ENCODE results near the gene OR6K2. TPM values are rescaled to one million over a fixed set of nuclear protein-coding genes. Genes with fewer than 3 reads are reported as not detected.

Gene OR6K2
- total RNA-seq, 1 experiment from 2014 or later: not detected

DNA sequence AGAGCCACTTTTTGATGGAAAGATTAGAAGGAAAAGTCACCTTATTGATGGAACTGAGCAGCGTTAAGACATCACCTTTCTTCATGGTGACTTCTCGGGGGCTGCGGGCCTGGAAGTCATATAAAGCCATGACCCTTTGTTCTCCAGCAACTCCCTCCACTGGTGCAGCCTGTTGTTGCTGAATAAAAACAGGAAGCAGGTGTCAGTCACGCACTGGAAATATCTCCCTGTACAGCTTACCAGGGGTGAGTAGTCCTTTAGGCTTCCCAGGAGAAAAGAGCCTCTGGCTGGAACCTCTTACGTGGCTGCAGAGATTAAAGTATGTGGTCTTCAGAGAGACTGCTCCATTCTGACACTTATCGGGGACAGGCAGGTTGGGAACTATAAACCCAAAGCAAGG is 45.9 kb downstream of the OR6K2 start:
- Mint-ChIP-seq H3K9me3 (ENCODE audit: unreplicated experiment) (no peaks in the 10 kb centered on the region), H3K27me3 (ENCODE audit: insufficient read depth, unreplicated experiment) (peaks cover 74% of the 10 kb centered on the region), H3K27ac (ENCODE audit: low read depth, unreplicated experiment) (no peak overlapping the region), H3K4me3 (ENCODE audit: unreplicated experiment) (no peak overlapping the region), H3K4me1 (ENCODE audit: insufficient read depth, unreplicated experiment) (peaks cover 6% of the 10 kb centered on the region), H3K36me3 (ENCODE audit: insufficient read depth, unreplicated experiment) (no peaks in the 10 kb centered on the region)
- DNase-seq (ENCODE audit: unreplicated experiment): no peak
- intact Hi-C loops (cut with micrococcal nuclease): no loop called here
- ChIA-PET POLR2A (no interaction called here), CTCF (no interaction called here)
- TF ChIP-seq, protein P1, sequence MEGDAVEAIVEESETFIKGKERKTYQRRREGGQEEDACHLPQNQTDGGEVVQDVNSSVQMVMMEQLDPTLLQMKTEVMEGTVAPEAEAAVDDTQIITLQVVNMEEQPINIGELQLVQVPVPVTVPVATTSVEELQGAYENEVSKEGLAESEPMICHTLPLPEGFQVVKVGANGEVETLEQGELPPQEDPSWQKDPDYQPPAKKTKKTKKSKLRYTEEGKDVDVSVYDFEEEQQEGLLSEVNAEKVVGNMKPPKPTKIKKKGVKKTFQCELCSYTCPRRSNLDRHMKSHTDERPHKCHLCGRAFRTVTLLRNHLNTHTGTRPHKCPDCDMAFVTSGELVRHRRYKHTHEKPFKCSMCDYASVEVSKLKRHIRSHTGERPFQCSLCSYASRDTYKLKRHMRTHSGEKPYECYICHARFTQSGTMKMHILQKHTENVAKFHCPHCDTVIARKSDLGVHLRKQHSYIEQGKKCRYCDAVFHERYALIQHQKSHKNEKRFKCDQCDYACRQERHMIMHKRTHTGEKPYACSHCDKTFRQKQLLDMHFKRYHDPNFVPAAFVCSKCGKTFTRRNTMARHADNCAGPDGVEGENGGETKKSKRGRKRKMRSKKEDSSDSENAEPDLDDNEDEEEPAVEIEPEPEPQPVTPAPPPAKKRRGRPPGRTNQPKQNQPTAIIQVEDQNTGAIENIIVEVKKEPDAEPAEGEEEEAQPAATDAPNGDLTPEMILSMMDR (IDR thresholded peaks at IDR 0.05; ENCODE audit: unreplicated experiment): no peak
- BruUV-seq (replicated peaks): no TSS peak

DNA sequence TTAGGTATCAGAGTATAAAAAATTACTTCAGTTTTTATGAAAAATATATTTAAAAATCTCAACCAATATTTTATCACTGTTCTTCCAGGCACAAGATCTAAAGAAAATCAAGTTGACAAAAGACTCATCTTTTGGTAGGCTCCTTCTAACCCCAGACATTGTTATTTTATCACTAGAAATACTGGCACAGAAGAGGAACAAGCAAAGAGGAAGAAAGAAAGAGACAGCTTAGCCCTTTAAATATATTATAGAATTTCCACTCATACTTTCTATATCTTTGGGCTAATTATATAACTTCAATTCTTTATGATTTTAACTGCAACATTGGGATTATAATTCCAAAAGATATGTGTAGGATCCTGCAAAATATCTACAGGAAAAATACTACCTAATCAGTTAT is 46.4 kb downstream of the OR6K2 start:
- H3K4me3 Mint-ChIP-seq (ENCODE audit: unreplicated experiment): no peak overlapping the region
- no peak overlapping the region for H3K27ac Mint-ChIP-seq (ENCODE audit: low read depth, unreplicated experiment)
- intact Hi-C loops (cut with micrococcal nuclease): no loop called here
- POLR2A ChIA-PET: no interaction called here
- peaks cover 6% of the 10 kb centered on the region for H3K4me1 Mint-ChIP-seq (ENCODE audit: insufficient read depth, unreplicated experiment)
- CTCF ChIA-PET: interaction anchor here (0.6 kb wide), 1 partner anchor 463 kb away, joined by 3 read pairs; no protein-coding TSS in a partner anchor
- H3K27me3 Mint-ChIP-seq (ENCODE audit: insufficient read depth, unreplicated experiment): peaks cover 74% of the 10 kb centered on the region
- no TSS peak for BruUV-seq (replicated peaks)
- no peaks in the 10 kb centered on the region for H3K36me3 Mint-ChIP-seq (ENCODE audit: insufficient read depth, unreplicated experiment)
- no peaks in the 10 kb centered on the region for H3K9me3 Mint-ChIP-seq (ENCODE audit: unreplicated experiment)
- TF ChIP-seq, protein P1 (IDR thresholded peaks at IDR 0.05; ENCODE audit: unreplicated experiment): no peak
- DNase-seq (ENCODE audit: unreplicated experiment): no peak

DNA sequence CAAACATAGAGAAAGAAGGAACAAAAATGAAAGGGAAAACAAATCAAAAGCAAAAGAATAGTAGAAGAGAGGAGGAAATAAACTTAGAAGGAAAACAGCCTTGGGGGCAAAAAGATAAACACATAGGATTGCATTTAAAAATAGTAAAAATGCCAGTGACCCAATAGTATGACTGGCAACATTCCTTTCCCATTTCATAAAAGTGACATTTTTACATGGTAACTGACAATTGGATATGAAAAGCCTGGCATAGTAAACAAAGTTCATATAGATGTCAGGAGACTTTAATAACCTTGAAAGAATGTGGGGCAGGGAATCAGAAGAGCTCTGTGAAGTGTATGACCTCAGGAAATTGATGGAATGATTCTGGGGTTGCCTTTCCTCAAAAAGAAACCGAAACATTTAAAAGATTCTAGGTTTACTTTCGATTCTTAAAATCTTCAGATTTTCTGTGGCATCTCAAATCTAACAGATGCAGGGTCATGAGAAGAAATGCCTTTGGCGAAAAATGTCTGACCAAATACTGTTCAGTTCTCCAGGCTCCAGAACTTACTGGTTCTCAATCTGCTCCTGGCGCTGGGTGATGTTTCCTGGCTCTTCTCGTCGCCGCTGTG is 47.6 kb downstream of the OR6K2 start:
- POLR2A ChIA-PET: interaction anchor here (0.7 kb wide), 1 partner anchor 315 kb away, joined by 3 read pairs; no protein-coding TSS in a partner anchor
- BruUV-seq (replicated peaks): no TSS peak
- Mint-ChIP-seq H3K27ac (ENCODE audit: low read depth, unreplicated experiment) (no peak overlapping the region), H3K4me1 (ENCODE audit: insufficient read depth, unreplicated experiment) (peaks cover 6% of the 10 kb centered on the region), H3K27me3 (ENCODE audit: insufficient read depth, unreplicated experiment) (peaks cover 63% of the 10 kb centered on the region), H3K9me3 (ENCODE audit: unreplicated experiment) (no peaks in the 10 kb centered on the region), H3K4me3 (ENCODE audit: unreplicated experiment) (no peak overlapping the region), H3K36me3 (ENCODE audit: insufficient read depth, unreplicated experiment) (no peaks in the 10 kb centered on the region)
- TF ChIP-seq, protein P1 (IDR thresholded peaks at IDR 0.05; ENCODE audit: unreplicated experiment): no peak
- intact Hi-C loops (cut with micrococcal nuclease): no loop called here
- DNase-seq (ENCODE audit: unreplicated experiment): no peak
- CTCF ChIA-PET: interaction anchor here (0.7 kb wide), 1 partner anchor 370 kb away, joined by 3 read pairs; no protein-coding TSS in a partner anchor

Other genes starting within 250 kb of the OR6K2 start
- not detected in 2 replicates for gene OR10K1, start 238.8 kb downstream of the OR6K2 start, total RNA-seq (2022)
- not detected in 2 replicates for gene OR10R2, start 228.4 kb downstream of the OR6K2 start, total RNA-seq (2022)
- not detected in 2 replicates for gene OR6Y1, start 146.2 kb downstream of the OR6K2 start, total RNA-seq (2022)
- not detected in 2 replicates for gene OR6P1, start 130.1 kb downstream of the OR6K2 start, total RNA-seq (2022)
- gene OR10X1, start 120.8 kb downstream of the OR6K2 start, total RNA-seq (2022): not detected in 2 replicates
- not detected in 2 replicates for gene OR10Z1, start 95.4 kb downstream of the OR6K2 start, total RNA-seq (2022)
- not detected in 2 replicates for gene SPTA1, start 13.9 kb downstream of the OR6K2 start, total RNA-seq (2022)
- gene OR6K3, start 20.1 kb upstream of the OR6K2 start, total RNA-seq (2022): not detected in 2 replicates
- gene OR6K6, start 54.1 kb upstream of the OR6K2 start, total RNA-seq (2022): not detected in 2 replicates
- gene OR6N1, start 71.5 kb upstream of the OR6K2 start, total RNA-seq (2022): not detected in 2 replicates
- gene OR6N2, start 80.6 kb upstream of the OR6K2 start, total RNA-seq (2022): not detected in 2 replicates
- gene MNDA, start 130.7 kb upstream of the OR6K2 start, total RNA-seq (2022): not detected in 2 replicates
- 0.44 TPM in 1 of 2 replicates, not detected in the other for gene PYHIN1, start 230.9 kb upstream of the OR6K2 start, total RNA-seq (2022)

Measured in MCF 10A (cell line).